ENCODE measurements around the gene ZBTB9.

The ZBTB9 gene, protein sequence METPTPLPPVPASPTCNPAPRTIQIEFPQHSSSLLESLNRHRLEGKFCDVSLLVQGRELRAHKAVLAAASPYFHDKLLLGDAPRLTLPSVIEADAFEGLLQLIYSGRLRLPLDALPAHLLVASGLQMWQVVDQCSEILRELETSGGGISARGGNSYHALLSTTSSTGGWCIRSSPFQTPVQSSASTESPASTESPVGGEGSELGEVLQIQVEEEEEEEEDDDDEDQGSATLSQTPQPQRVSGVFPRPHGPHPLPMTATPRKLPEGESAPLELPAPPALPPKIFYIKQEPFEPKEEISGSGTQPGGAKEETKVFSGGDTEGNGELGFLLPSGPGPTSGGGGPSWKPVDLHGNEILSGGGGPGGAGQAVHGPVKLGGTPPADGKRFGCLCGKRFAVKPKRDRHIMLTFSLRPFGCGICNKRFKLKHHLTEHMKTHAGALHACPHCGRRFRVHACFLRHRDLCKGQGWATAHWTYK

DNA sequence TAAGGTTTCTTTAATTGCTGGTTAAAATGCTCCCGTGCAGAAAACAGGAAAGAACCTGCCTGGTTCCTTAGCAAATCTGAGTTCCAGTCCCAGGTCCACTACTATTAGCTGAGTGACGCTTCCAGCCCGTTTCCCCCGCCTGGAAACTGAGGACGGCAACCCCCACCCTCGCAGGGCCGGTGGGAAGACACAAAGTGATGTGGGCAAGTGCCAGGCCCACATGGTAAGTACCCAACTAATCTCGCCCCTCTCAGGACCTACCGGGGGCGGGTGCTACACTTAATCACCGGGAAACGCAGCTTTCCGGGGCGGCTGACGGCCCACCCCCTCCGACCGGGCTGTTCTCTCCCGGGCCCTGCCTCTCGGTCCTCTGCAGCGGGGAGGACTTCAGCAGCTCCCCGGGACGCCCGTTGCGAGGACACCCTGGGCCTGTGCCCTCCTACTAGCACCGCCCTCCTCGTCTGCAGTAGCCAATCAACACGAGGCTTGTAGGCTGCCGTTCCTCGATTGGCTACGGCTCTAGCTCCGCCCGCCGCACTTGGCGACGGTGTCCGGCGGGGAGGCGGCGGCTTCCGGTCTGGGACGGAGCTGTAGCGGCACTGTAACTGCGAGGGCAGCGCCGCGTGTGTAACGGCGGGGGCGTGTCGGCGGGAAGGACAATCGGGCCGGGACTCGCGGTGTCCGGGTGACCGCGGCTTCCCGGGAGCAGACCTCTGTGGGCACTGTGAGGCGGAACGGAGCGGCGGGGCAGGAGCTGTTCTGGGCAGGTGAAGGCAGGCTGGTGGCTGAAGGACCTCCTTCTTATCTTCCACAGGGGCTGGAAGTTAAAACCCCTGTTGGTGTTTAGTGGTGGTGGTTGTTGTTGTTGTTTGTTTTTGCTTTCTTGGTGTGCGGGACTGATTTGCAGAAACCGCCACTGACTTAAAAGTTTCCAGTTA is at the start of gene ZBTB9:
ZBTB9 (plus strand) TSS at position 568 of the 938 bp plus-strand sequence. CDS start 525 bp downstream, outside the sequence.
- H3K4me1 ChIP-seq (ENCODE audit: insufficient read depth, low read length), result peaks cover 10% of the 10 kb centered on the region
- peak within 1 kb of the TSS; percentile 91 for H3K4me3 ChIP-seq (ENCODE audit: low read length)
- H3K27me3 ChIP-seq (ENCODE audit: insufficient read depth, low read length), result no peaks in the 10 kb centered on the region
- no peaks in the 10 kb centered on the region for H3K9me3 ChIP-seq (ENCODE audit: low read length)
- H3K36me3 ChIP-seq (ENCODE audit: insufficient read depth, low read length), result peaks cover 33% of the 10 kb centered on the region
- H2AFZ ChIP-seq (ENCODE audit: low read depth, low read length), result peak within 1 kb of the TSS; percentile 42

DNA sequence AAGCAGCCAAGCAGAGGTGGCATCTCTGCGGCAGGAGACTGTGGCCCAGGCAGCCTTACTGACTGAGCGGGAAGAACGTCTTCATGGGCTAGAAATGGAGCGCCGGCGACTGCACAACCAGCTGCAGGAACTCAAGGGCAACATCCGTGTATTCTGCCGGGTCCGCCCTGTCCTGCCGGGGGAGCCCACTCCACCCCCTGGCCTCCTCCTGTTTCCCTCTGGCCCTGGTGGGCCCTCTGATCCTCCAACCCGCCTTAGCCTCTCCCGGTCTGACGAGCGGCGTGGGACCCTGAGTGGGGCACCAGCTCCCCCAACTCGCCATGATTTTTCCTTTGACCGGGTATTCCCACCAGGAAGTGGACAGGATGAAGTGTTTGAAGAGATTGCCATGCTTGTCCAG is 49.5 kb upstream of the ZBTB9 start:
- Histone ChIP-seq H3K9me3 (ENCODE audit: low read length) (no peaks in the 10 kb centered on the region), H3K27me3 (ENCODE audit: insufficient read depth, low read length) (no peaks in the 10 kb centered on the region), H2AFZ (ENCODE audit: low read depth, low read length) (no peak overlapping the region), H3K4me3 (ENCODE audit: low read length) (no peak overlapping the region), H3K4me1 (ENCODE audit: insufficient read depth, low read length) (peaks cover 3% of the 10 kb centered on the region), H3K36me3 (ENCODE audit: insufficient read depth, low read length) (peaks cover 66% of the 10 kb centered on the region)

DNA sequence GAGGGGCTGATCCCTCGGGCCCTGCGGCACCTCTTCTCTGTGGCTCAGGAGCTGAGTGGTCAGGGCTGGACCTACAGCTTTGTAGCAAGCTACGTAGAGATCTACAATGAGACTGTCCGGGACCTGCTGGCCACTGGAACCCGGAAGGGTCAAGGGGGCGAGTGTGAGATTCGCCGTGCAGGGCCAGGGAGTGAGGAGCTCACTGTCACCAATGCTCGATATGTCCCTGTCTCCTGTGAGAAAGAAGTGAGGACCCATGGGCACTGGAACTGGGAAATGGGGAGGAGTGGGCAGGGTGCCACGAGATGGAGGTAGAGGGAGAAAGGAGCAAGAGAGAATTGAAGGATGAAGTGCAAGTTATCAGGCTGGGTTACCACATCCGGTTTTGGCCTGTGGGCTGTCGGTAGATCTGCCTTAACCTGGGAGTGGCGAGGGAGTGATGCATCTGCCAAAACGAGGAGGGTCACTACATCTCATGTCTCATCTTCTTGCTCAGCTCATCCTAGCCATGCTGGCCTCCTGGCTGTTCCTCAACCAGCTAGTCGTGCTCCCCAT is 48.9 kb upstream of the ZBTB9 start:
- H2AFZ ChIP-seq (ENCODE audit: low read depth, low read length), result no peak overlapping the region
- peaks cover 63% of the 10 kb centered on the region for H3K36me3 ChIP-seq (ENCODE audit: insufficient read depth, low read length)

DNA sequence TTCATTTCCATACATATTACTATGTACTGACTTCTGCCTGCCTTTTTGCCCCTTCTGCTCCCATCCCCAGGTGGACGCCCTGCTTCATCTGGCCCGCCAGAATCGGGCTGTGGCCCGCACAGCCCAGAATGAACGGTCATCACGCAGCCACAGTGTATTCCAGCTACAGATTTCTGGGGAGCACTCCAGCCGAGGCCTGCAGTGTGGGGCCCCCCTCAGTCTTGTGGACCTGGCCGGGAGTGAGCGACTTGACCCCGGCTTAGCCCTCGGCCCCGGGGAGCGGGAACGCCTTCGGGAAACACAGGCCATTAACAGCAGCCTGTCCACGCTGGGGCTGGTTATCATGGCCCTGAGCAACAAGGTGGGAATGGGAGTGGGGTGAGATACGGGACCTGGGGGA is 48.2 kb upstream of the ZBTB9 start:
- no peak overlapping the region for H3K4me3 ChIP-seq (ENCODE audit: low read length)
- peaks cover 59% of the 10 kb centered on the region for H3K36me3 ChIP-seq (ENCODE audit: insufficient read depth, low read length)
- no peak overlapping the region for H2AFZ ChIP-seq (ENCODE audit: low read depth, low read length)
- peaks cover 3% of the 10 kb centered on the region for H3K4me1 ChIP-seq (ENCODE audit: insufficient read depth, low read length)
- H3K9me3 ChIP-seq (ENCODE audit: low read length), result no peaks in the 10 kb centered on the region
- no peaks in the 10 kb centered on the region for H3K27me3 ChIP-seq (ENCODE audit: insufficient read depth, low read length)

More for the DNA sequence above, 48.9 kb upstream of the ZBTB9 start:
- H3K4me1 ChIP-seq (ENCODE audit: insufficient read depth, low read length), result peaks cover 3% of the 10 kb centered on the region
- H3K4me3 ChIP-seq (ENCODE audit: low read length), result no peak overlapping the region
- H3K27me3 ChIP-seq (ENCODE audit: insufficient read depth, low read length), result no peaks in the 10 kb centered on the region
- H3K9me3 ChIP-seq (ENCODE audit: low read length), result no peaks in the 10 kb centered on the region

DNA sequence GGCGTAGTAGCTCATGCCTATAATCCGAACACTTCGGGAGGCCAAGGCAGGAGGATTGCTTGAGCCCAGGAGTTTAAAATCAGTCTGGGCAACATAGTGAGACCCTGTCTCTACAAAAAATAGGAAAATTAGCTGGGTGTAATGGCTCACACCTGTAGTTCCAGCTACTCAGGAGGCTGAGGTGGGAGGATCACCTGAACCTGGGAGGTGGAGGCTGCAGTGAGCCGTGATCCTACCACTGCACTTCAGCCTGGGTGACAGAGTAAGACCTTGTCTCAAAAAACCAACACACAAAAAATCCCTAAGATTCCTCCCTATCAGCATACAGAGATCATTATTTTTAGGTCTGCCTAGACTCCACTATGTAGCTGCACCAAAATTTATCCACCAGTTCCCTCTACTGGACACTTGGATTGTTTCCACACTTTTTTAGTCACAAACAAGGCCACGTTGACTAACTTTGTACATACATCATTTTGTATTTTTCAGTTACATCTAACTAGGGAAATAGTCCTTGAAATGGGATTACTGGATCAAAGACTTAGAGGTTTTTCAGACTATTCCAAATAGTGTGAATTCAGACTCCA is 47.2 kb upstream of the ZBTB9 start:
- H3K4me1 ChIP-seq (ENCODE audit: insufficient read depth, low read length), result peaks cover 6% of the 10 kb centered on the region
- H3K4me3 ChIP-seq (ENCODE audit: low read length), result no peak overlapping the region
- H3K27me3 ChIP-seq (ENCODE audit: insufficient read depth, low read length), result no peaks in the 10 kb centered on the region
- no peaks in the 10 kb centered on the region for H3K9me3 ChIP-seq (ENCODE audit: low read length)
- H3K36me3 ChIP-seq (ENCODE audit: insufficient read depth, low read length), result peaks cover 51% of the 10 kb centered on the region
- no peak overlapping the region for H2AFZ ChIP-seq (ENCODE audit: low read depth, low read length)

DNA sequence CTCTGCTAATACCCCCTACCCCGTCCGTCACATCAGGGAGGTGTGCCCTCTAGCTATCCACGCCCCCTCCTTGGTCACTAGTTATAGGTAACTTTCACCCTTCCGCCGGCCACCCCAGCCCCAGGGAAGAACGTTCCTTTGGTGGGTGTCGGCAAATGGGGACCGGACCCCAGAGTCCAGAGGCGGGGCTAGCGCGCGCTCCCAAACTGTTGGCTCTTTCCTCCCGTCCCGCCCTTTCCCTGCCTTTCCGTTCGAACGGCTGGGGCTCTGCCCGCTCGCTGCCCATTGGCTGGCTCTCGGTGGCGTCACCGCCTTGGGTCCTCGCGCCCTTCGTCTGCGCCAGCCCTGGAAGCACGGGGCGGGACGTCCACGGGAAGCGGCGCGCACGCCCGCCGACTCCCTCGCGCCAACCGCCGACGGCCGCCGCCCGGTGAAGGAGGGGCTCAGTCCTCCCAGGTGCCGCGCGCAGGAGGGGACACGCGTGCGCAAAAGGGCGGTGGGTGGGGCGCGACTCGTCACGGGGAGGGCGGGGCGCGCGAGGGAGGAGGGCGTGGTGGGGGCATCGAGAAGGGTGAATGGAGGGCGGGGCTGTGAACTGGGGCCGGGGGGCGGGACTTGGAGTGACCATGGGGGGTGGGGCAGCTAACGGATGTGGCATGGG is 44.2 kb upstream of the ZBTB9 start:
- Histone ChIP-seq H3K27me3 (ENCODE audit: insufficient read depth, low read length) (no peaks in the 10 kb centered on the region), H3K4me3 (ENCODE audit: low read length) (peak overlapping the region; percentile 78), H2AFZ (ENCODE audit: low read depth, low read length) (peak overlapping the region; percentile 28), H3K36me3 (ENCODE audit: insufficient read depth, low read length) (peaks cover 47% of the 10 kb centered on the region), H3K9me3 (ENCODE audit: low read length) (no peaks in the 10 kb centered on the region), H3K4me1 (ENCODE audit: insufficient read depth, low read length) (peaks cover 8% of the 10 kb centered on the region)

DNA sequence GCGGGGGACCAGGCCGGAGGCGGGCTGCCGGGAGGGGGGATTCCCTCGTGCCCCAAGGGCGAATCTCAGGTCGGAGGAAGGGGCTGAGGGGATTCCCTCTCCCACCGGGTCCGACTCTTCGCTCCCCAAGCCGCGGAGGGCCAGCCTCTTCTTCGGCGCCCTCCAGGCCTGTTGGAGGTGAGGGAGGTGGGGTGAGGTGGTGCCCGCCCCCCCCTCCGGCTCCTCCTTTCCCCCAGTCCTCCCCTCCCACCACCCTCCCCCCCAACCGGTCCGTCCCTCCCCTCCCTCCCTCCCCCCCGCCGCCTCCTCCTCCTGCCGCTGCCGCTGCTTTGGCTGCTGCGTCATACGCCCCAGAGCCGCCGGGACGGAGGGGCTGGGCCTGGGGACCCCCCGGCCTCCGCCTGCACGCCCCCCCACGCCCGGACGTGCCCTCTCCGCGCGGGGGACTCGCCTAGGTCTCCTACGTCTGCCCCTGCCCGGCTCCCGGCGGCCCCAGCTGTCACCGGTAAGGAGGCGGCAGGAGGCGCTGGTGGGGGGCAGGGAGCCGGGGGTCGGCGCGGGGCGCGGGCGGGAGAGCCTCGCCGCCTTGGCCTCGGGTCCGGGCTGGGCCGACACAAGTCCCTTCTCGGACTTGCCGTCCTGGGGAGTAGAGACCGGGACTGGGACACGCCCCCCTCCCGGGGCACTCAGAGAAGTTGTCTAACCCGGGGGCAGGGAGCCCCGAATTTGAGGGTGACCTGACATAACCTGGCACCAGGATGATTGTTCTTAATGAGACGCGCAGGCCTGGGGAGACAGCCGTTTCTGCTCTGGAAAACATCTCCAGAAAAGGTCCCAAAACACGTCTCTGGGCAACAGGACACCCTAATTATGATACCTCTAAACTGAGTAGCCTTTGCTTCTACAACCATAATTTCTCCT is 43.4 kb upstream of the ZBTB9 start, which contains the start of gene PHF1:
PHF1 (plus strand) TSS at position 304 of the 921 bp plus-strand sequence. CDS start 1,250 bp downstream, outside the sequence.
- H3K4me3 ChIP-seq (ENCODE audit: low read length), result peak within 1 kb of the TSS; percentile 78
- peaks cover 12% of the 10 kb centered on the region for H3K4me1 ChIP-seq (ENCODE audit: insufficient read depth, low read length)
- peaks cover 47% of the 10 kb centered on the region for H3K36me3 ChIP-seq (ENCODE audit: insufficient read depth, low read length)
- H3K9me3 ChIP-seq (ENCODE audit: low read length), result no peaks in the 10 kb centered on the region
- peak within 1 kb of the TSS; percentile 28 for H2AFZ ChIP-seq (ENCODE audit: low read depth, low read length)
- no peaks in the 10 kb centered on the region for H3K27me3 ChIP-seq (ENCODE audit: insufficient read depth, low read length)

DNA sequence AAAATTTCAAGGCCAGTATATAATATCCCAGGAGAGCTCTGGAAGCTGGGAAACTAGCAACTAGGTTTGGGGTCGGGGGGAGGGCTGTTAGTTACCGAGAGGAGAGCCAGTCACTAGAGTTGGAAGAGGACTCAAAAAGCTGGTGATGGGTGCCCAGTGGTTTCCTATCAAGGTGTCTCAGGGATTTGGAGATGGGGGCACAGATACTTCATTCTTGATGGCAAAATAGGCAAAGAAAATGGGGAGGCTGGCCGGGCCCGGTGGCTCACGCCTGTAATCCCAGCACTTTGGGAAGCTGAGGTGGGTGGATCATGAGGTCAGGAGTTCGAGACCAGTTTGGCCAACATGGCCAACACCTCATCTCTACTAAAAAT is 42.8 kb upstream of the ZBTB9 start:
- peaks cover 42% of the 10 kb centered on the region for H3K36me3 ChIP-seq (ENCODE audit: insufficient read depth, low read length)
- H3K9me3 ChIP-seq (ENCODE audit: low read length), result no peaks in the 10 kb centered on the region
- H3K4me1 ChIP-seq (ENCODE audit: insufficient read depth, low read length), result peaks cover 19% of the 10 kb centered on the region
- no peak overlapping the region for H2AFZ ChIP-seq (ENCODE audit: low read depth, low read length)
- no peaks in the 10 kb centered on the region for H3K27me3 ChIP-seq (ENCODE audit: insufficient read depth, low read length)
- peak overlapping the region; percentile 78 for H3K4me3 ChIP-seq (ENCODE audit: low read length)

DNA sequence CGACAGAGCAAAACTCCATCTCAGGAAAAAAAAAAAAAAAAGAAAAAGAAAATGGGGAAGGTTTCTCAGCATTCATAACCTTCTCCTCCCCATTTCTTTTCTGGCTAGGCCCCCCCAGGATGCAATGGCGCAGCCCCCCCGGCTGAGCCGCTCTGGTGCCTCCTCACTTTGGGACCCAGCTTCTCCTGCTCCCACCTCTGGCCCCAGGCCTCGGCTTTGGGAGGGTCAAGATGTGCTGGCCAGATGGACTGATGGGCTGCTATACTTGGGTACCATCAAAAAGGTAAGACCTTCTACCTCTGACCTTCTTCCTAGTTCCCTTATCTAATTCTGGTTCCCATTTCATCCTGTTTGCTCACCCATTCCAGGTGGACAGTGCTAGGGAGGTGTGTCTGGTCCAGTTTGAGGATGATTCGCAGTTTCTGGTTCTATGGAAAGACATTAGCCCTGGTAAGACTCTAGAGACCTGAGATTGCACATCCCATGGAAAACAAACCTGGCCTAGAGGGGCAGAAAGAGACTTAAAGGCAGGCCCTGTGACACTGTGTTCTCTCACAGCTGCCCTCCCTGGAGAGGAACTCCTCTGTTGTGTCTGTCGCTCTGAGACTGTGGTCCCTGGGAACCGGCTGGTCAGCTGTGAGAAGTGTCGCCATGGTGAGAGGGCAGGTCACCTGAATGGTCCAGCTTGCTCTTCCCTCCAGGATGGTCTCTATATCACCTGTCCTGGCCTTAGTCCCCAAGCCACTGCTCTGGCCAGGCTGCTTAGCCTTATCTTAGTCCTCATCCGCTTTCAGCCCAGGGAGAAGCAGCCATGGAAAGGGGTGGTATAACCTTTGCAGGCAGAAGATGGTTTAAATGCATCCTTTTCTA is 42.0 kb upstream of the ZBTB9 start:
- Histone ChIP-seq H2AFZ (ENCODE audit: low read depth, low read length) (no peak overlapping the region), H3K27me3 (ENCODE audit: insufficient read depth, low read length) (no peaks in the 10 kb centered on the region), H3K36me3 (ENCODE audit: insufficient read depth, low read length) (peaks cover 35% of the 10 kb centered on the region), H3K4me1 (ENCODE audit: insufficient read depth, low read length) (peaks cover 26% of the 10 kb centered on the region), H3K9me3 (ENCODE audit: low read length) (no peaks in the 10 kb centered on the region), H3K4me3 (ENCODE audit: low read length) (no peak overlapping the region)

DNA sequence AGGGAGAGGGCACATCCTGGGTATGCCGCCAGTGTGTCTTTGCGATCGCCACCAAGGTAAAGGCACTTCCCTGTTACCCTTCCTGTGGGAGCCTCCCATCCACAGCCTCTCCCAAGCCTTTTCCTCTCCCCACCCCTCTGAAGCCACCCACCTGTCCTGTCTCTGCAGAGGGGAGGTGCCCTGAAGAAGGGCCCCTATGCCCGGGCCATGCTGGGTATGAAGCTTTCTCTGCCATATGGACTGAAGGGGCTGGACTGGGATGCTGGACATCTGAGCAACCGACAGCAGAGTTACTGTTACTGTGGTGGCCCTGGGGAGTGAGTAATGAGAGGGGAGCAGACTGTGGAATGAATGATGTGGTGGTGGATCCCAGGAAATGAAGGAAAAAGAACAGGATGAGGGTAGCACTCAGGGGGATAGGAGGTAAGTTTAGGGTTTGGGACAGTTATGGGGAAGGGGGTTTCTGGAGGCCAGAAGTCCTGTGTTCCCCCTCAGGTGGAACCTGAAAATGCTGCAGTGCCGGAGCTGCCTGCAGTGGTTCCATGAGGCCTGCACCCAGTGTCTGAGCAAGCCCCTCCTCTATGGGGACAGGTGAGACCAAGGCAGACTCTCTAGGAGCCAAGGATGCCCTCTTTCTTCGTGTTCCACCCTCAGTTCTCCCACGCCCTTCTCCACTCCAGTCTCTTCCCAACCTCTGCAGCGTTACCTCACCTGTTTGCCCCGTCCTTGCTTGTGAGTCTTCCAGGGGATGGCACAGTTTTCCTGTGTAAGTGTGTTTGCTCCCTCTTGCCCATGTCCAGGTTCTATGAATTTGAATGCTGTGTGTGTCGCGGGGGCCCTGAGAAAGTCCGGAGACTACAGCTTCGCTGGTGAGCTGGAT is 40.9 kb upstream of the ZBTB9 start:
- Histone ChIP-seq H3K27me3 (ENCODE audit: insufficient read depth, low read length) (no peaks in the 10 kb centered on the region), H2AFZ (ENCODE audit: low read depth, low read length) (no peak overlapping the region), H3K4me3 (ENCODE audit: low read length) (no peak overlapping the region), H3K9me3 (ENCODE audit: low read length) (no peaks in the 10 kb centered on the region), H3K4me1 (ENCODE audit: insufficient read depth, low read length) (peaks cover 28% of the 10 kb centered on the region), H3K36me3 (ENCODE audit: insufficient read depth, low read length) (peaks cover 29% of the 10 kb centered on the region)

All from neuron (in vitro differentiated cells).